Measurements from ENCODE around the gene RAB21. TPM values are rescaled to one million over a fixed set of nuclear protein-coding genes. Genes with fewer than 3 reads are reported as not detected.

The RAB21 gene, protein sequence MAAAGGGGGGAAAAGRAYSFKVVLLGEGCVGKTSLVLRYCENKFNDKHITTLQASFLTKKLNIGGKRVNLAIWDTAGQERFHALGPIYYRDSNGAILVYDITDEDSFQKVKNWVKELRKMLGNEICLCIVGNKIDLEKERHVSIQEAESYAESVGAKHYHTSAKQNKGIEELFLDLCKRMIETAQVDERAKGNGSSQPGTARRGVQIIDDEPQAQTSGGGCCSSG
- total RNA-seq (2022) (115 and 139 TPM in 2 replicates), Bru-seq, nascent RNA (percentile 97 among the genes with signal in this experiment), BruChase-seq, experiment 1, labeled RNA remaining after a 6-hour chase (percentile 96 among the genes with signal in this experiment), BruChase-seq, experiment 2, labeled RNA remaining after a 2-hour chase (percentile 94 among the genes with signal in this experiment)
- long read RNA-seq, full-length matches to known transcripts = 157 of 177 reads
- long read RNA-seq, partial matches to known transcripts = 5 of 177 reads
- long read RNA-seq, other reads (novel, unspliced or antisense) = 15 of 177 reads

GRCh38 chr12:71754461-71755145 is at the start of gene RAB21:
RAB21 (plus strand) TSS chr12:71754863; CDS start chr12:71755130, 267 bp downstream.
- TF ChIP-seq CTCF (IDR thresholded peaks at IDR 0.05; ENCODE audit: unreplicated experiment) = peak; percentile 23
- Mint-ChIP-seq H3K4me1 (ENCODE audit: low read depth, unreplicated experiment) (peaks cover 7% of the 10 kb centered on the region), H3K9me3 (ENCODE audit: low read depth, unreplicated experiment) (peaks cover 4% of the 10 kb centered on the region), H3K27ac (ENCODE audit: unreplicated experiment) (peak within 1 kb of the TSS; percentile 95), H3K36me3 (ENCODE audit: insufficient read depth, unreplicated experiment) (peaks cover 58% of the 10 kb centered on the region), H3K27me3 (ENCODE audit: unreplicated experiment) (peaks cover 34% of the 10 kb centered on the region), H3K4me3 (ENCODE audit: low read depth, unreplicated experiment) (peak within 1 kb of the TSS; percentile 82)
- CTCF ChIA-PET = interaction anchor here (0.8 to 1.4 kb wide), 4 partner anchors 26 to 91 kb away, joined by 3 to 6 read pairs (median 3); partner anchors contain the start of genes THAP2, TMEM19 and ZFC3H1
- peak; percentile 100 for DNase-seq
- BruUV-seq (replicated peaks) = no TSS peak
- intact Hi-C loops (cut with micrococcal nuclease; ENCODE audit: unreplicated experiment) = no loop called here

GRCh38 chr12:71704920-71705319 is 49.7 kb upstream of the RAB21 start:
- BruUV-seq (replicated peaks) = no TSS peak
- Mint-ChIP-seq H3K9me3 (ENCODE audit: low read depth, unreplicated experiment) (no peaks in the 10 kb centered on the region), H3K27me3 (ENCODE audit: unreplicated experiment) (no peaks in the 10 kb centered on the region), H3K36me3 (ENCODE audit: insufficient read depth, unreplicated experiment) (no peaks in the 10 kb centered on the region), H3K4me3 (ENCODE audit: low read depth, unreplicated experiment) (no peak overlapping the region), H3K27ac (ENCODE audit: unreplicated experiment) (no peak overlapping the region), H3K4me1 (ENCODE audit: low read depth, unreplicated experiment) (peaks cover 22% of the 10 kb centered on the region)
- no peak for DNase-seq
- intact Hi-C loops (cut with micrococcal nuclease; ENCODE audit: unreplicated experiment) = no loop called here
- CTCF ChIA-PET = no interaction called here
- TF ChIP-seq CTCF (IDR thresholded peaks at IDR 0.05; ENCODE audit: unreplicated experiment) = no peak

DNA sequence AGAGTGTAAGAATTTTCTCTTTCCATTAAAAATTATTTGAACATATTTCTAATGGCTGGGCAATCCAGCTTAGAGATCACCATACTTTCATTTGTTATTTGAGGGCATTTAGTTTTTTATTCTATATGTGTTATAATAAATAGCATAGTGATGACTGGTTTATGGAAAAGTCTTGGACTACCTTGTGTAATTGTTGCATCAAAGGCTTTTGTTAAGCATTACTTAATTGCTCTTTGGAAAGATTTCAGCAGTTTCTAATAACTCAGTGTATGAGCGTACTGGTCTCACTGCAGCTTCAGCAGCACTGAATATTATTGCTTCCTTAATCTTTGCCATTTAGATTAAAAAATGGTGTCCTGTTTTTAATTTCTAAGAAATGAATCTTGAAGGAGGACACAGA is 46.0 kb upstream of the RAB21 start:
- peaks cover 5% of the 10 kb centered on the region for H3K9me3 Mint-ChIP-seq (ENCODE audit: low read depth, unreplicated experiment)
- BruUV-seq (replicated peaks) = no TSS peak
- no peak overlapping the region for H3K27ac Mint-ChIP-seq (ENCODE audit: unreplicated experiment)
- no peak for DNase-seq
- H3K36me3 Mint-ChIP-seq (ENCODE audit: insufficient read depth, unreplicated experiment) = no peaks in the 10 kb centered on the region
- H3K4me3 Mint-ChIP-seq (ENCODE audit: low read depth, unreplicated experiment) = no peak overlapping the region
- intact Hi-C loops (cut with micrococcal nuclease; ENCODE audit: unreplicated experiment) = no loop called here
- CTCF ChIA-PET = interaction anchor here (0.6 to 1.3 kb wide), 2 partner anchors 11 to 13 kb away, joined by 4 to 5 read pairs; no protein-coding TSS in a partner anchor
- H3K27me3 Mint-ChIP-seq (ENCODE audit: unreplicated experiment) = no peaks in the 10 kb centered on the region
- peaks cover 36% of the 10 kb centered on the region for H3K4me1 Mint-ChIP-seq (ENCODE audit: low read depth, unreplicated experiment)
- no peak for TF ChIP-seq CTCF (IDR thresholded peaks at IDR 0.05; ENCODE audit: unreplicated experiment)

DNA sequence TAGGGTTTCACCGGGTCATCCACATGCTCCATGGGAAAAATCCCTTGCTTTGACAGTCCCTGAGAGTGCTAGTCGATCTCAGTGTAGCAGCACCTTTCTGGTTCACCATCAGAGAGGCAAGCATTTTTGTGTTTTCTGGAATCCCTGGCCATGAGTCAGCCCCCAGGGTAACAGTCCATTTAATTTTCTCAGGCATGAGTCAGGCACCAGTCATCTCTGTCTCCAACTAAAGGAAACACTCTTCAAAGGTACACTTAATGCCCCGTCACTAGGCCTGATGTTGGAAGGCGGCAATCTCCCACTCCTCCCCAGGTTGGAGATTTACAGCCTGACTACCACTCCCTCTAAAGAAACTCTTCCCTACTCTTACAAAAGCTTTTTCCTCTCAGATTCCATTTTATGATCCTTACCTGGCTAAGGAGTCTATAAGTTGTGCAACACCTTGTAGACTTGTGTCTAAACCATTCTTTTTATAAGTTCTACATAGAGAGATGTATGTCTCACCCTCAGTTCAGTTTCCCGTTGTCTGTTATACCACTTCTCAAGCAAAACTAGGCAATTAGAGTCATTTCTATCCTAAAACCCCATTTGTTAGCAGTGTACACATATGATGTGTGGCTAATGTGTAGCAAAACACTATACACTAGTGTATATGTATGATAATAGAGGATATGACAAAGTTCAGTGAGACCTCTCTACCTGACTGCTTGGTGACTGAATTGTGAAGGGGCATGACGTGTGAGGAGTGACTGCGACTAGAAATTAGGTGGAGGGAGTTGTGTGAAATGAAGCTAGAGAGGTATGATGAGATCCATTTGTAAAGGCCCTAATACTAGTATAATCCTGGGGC is 44.2 kb upstream of the RAB21 start:
- CTCF ChIA-PET = no interaction called here

More for the DNA sequence above, 44.2 kb upstream of the RAB21 start:
- peak overlapping the region; percentile 60 for H3K27ac Mint-ChIP-seq (ENCODE audit: unreplicated experiment)
- intact Hi-C loops (cut with micrococcal nuclease; ENCODE audit: unreplicated experiment) = no loop called here
- H3K27me3 Mint-ChIP-seq (ENCODE audit: unreplicated experiment) = no peaks in the 10 kb centered on the region
- BruUV-seq (replicated peaks) = no TSS peak
- peaks cover 5% of the 10 kb centered on the region for H3K9me3 Mint-ChIP-seq (ENCODE audit: low read depth, unreplicated experiment)
- no peaks in the 10 kb centered on the region for H3K36me3 Mint-ChIP-seq (ENCODE audit: insufficient read depth, unreplicated experiment)
- peaks cover 36% of the 10 kb centered on the region for H3K4me1 Mint-ChIP-seq (ENCODE audit: low read depth, unreplicated experiment)
- no peak for TF ChIP-seq CTCF (IDR thresholded peaks at IDR 0.05; ENCODE audit: unreplicated experiment)
- peak; percentile 66 for DNase-seq
- H3K4me3 Mint-ChIP-seq (ENCODE audit: low read depth, unreplicated experiment) = peak overlapping the region; percentile 4

All from Calu3 (cell line).